GM23338 (cell line): ENCODE data around the gene PDIA4.

ENCODE experiments used
- EZH2 ChIP-seq: fragments of 200-600 bp; sonication (generic); IDR thresholded peaks from one replicate; pipeline ENCODE4 v1.8.0; 2017; ENCODE audit warnings: antibody characterized with exemption, mild to moderate bottlenecking, low read depth; ENCODE audit not compliant: unreplicated experiment
- TF ChIP-seq, protein P1 (sequence below), 2 experiments: fragments of 200-600 bp in 1 of 2; sonication (generic) in 1 of 2; conservative IDR thresholded peaks; 2 replicates each; pipeline versions ENCODE4 v1.5.1 to v1.6.1; 2016 to 2017; ENCODE audit warnings: antibody characterized with exemption in 2 of 2, low read depth in 2 of 2, mild to moderate bottlenecking in 2 of 2, moderate library complexity in 1 of 2
- TF ChIP-seq, protein P2 (sequence below): IDR thresholded peaks from one replicate; pipeline ENCODE4 v1.6.1; 2018; ENCODE audit warnings: antibody characterized with exemption; ENCODE audit not compliant: unreplicated experiment

DNA sequence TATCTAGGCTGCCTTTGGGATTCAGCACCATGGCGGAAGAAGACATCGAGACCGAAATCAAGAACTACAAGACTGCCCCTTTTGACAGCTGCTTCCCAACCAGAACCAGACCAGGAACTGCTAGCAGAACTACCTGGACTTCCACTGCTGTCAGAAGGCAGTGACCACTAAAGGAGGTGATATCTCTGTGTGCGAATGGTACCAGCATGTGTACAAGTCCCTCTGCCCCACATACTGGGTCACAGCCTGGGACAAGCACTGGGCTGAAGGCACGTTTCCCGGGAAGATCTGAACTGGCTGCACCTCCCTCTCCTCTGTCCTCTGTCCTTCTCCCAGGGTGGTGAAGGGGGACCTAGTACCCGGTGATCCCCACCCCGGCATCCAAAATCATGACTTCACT, 25.6 kb upstream of the PDIA4 start:
- TF ChIP-seq, protein P1, sequence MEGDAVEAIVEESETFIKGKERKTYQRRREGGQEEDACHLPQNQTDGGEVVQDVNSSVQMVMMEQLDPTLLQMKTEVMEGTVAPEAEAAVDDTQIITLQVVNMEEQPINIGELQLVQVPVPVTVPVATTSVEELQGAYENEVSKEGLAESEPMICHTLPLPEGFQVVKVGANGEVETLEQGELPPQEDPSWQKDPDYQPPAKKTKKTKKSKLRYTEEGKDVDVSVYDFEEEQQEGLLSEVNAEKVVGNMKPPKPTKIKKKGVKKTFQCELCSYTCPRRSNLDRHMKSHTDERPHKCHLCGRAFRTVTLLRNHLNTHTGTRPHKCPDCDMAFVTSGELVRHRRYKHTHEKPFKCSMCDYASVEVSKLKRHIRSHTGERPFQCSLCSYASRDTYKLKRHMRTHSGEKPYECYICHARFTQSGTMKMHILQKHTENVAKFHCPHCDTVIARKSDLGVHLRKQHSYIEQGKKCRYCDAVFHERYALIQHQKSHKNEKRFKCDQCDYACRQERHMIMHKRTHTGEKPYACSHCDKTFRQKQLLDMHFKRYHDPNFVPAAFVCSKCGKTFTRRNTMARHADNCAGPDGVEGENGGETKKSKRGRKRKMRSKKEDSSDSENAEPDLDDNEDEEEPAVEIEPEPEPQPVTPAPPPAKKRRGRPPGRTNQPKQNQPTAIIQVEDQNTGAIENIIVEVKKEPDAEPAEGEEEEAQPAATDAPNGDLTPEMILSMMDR (conservative IDR thresholded peaks at IDR 0.05; ENCODE audit: low read depth in 2 of 2) = no peak
- TF ChIP-seq, protein P2, sequence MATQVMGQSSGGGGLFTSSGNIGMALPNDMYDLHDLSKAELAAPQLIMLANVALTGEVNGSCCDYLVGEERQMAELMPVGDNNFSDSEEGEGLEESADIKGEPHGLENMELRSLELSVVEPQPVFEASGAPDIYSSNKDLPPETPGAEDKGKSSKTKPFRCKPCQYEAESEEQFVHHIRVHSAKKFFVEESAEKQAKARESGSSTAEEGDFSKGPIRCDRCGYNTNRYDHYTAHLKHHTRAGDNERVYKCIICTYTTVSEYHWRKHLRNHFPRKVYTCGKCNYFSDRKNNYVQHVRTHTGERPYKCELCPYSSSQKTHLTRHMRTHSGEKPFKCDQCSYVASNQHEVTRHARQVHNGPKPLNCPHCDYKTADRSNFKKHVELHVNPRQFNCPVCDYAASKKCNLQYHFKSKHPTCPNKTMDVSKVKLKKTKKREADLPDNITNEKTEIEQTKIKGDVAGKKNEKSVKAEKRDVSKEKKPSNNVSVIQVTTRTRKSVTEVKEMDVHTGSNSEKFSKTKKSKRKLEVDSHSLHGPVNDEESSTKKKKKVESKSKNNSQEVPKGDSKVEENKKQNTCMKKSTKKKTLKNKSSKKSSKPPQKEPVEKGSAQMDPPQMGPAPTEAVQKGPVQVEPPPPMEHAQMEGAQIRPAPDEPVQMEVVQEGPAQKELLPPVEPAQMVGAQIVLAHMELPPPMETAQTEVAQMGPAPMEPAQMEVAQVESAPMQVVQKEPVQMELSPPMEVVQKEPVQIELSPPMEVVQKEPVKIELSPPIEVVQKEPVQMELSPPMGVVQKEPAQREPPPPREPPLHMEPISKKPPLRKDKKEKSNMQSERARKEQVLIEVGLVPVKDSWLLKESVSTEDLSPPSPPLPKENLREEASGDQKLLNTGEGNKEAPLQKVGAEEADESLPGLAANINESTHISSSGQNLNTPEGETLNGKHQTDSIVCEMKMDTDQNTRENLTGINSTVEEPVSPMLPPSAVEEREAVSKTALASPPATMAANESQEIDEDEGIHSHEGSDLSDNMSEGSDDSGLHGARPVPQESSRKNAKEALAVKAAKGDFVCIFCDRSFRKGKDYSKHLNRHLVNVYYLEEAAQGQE = no peak
- no peak for TF ChIP-seq EZH2
